ENCODE results near the gene KRTAP5-8. TPM values are rescaled to one million over a fixed set of nuclear protein-coding genes. Genes with fewer than 3 reads are reported as not detected.
"Not testable (repeated sequence)": the region's sequence is repeated elsewhere in the genome, so short reads cannot be mapped to it uniquely, and the experiment has no call there.

The KRTAP5-8 gene
- total and polyA plus RNA-seq, 2 donors (not counting 1 experiment from before 2014, with no cell fraction given), result not detected

DNA sequence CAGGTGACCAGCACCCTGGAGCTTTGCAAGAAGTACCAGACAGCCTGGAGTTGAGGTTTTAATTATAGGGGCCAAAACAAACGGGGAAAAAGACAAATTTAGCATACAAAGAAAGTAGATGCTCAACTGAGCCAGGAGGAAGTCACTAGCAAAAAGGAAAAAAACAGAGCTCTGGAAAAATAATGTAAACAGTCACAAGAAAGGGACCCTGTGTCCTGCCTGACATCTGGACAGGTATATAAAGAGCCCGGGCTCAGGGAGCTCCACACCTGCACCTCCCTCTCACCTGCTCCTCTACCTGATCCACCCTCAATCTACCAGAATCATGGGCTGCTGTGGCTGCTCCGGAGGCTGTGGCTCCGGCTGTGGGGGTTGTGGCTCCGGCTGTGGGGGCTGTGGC is 27.4 kb downstream of the KRTAP5-8 start, which contains the start of gene KRTAP5-10:
Gene KRTAP5-10, plus strand, starts transcription at position 301 of the 400 bp plus-strand sequence. Its CDS starts 25 bp downstream, at position 326.
- Histone ChIP-seq H3K27me3 (ENCODE audit: control insufficient read depth, insufficient read depth, low read length) (no peaks in the 10 kb centered on the region), H3K9ac (ENCODE audit: insufficient read depth, low read length) (no peak within 1 kb of the TSS), H3K27ac (ENCODE audit: insufficient read depth, low read length) (no peak within 1 kb of the TSS), H3K79me2 (ENCODE audit: control insufficient read depth, insufficient read depth, low read length) (no peaks in the 10 kb centered on the region), H3K4me2 (ENCODE audit: extremely low read depth, insufficient read depth, low read length) (no peak within 1 kb of the TSS), H3K9me3 (ENCODE audit: control insufficient read depth, insufficient read depth, low read depth, low read length) (no peaks in the 10 kb centered on the region), H2AFZ (ENCODE audit: low read length) (no peak within 1 kb of the TSS), H3K4me3 (replicated peaks in 1 of 4; ENCODE audit: control extremely low read depth in 1 of 4, insufficient read depth in 1 of 4, low read depth in 3 of 4, low read length in 4 of 4) (no peak within 1 kb of the TSS), H3K36me3 (ENCODE audit: control insufficient read depth, insufficient read depth, low read length) (no peaks in the 10 kb centered on the region), H4K20me1 (ENCODE audit: control insufficient read depth, extremely low read depth, insufficient read depth, low read length) (no peaks in the 10 kb centered on the region), H3K4me1 (ENCODE audit: control insufficient read depth, extremely low read depth, insufficient read depth, low read length) (no peaks in the 10 kb centered on the region)
- no peak for TF ChIP-seq EZH2 (IDR thresholded peaks at IDR 0.05; ENCODE audit: low read length, missing control alignments)
- TF ChIP-seq, protein P1, sequence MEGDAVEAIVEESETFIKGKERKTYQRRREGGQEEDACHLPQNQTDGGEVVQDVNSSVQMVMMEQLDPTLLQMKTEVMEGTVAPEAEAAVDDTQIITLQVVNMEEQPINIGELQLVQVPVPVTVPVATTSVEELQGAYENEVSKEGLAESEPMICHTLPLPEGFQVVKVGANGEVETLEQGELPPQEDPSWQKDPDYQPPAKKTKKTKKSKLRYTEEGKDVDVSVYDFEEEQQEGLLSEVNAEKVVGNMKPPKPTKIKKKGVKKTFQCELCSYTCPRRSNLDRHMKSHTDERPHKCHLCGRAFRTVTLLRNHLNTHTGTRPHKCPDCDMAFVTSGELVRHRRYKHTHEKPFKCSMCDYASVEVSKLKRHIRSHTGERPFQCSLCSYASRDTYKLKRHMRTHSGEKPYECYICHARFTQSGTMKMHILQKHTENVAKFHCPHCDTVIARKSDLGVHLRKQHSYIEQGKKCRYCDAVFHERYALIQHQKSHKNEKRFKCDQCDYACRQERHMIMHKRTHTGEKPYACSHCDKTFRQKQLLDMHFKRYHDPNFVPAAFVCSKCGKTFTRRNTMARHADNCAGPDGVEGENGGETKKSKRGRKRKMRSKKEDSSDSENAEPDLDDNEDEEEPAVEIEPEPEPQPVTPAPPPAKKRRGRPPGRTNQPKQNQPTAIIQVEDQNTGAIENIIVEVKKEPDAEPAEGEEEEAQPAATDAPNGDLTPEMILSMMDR (conservative IDR thresholded peaks at IDR 0.05 in 1 of 2, IDR thresholded peaks at IDR 0.05 in 1 of 2; ENCODE audit: low read depth in 1 of 2, low read length in 2 of 2), result no peak
- no peak for DNase-seq (ENCODE audit: low read depth in 2 of 2)

GRCh38 chr11:71566081-71566620 is 28.3 kb downstream of the KRTAP5-8 start:
- H3K27ac ChIP-seq (ENCODE audit: insufficient read depth, low read length), result no peak overlapping the region
- no peak for DNase-seq (ENCODE audit: low read depth in 2 of 2)
- H3K9ac ChIP-seq (ENCODE audit: insufficient read depth, low read length), result no peak overlapping the region
- H3K4me2 ChIP-seq (ENCODE audit: extremely low read depth, insufficient read depth, low read length), result no peak overlapping the region
- no peak overlapping the region for H2AFZ ChIP-seq (ENCODE audit: low read length)
- no peaks in the 10 kb centered on the region for H3K27me3 ChIP-seq (ENCODE audit: control insufficient read depth, insufficient read depth, low read length)
- TF ChIP-seq, protein P1 (conservative IDR thresholded peaks at IDR 0.05 in 1 of 2, IDR thresholded peaks at IDR 0.05 in 1 of 2; ENCODE audit: low read depth in 1 of 2, low read length in 2 of 2), result no peak
- no peak for TF ChIP-seq EZH2 (IDR thresholded peaks at IDR 0.05; ENCODE audit: low read length, missing control alignments)
- H3K79me2 ChIP-seq (ENCODE audit: control insufficient read depth, insufficient read depth, low read length), result no peaks in the 10 kb centered on the region
- H4K20me1 ChIP-seq (ENCODE audit: control insufficient read depth, extremely low read depth, insufficient read depth, low read length), result no peaks in the 10 kb centered on the region
- no peaks in the 10 kb centered on the region for H3K36me3 ChIP-seq (ENCODE audit: control insufficient read depth, insufficient read depth, low read length)
- no peaks in the 10 kb centered on the region for H3K9me3 ChIP-seq (ENCODE audit: control insufficient read depth, insufficient read depth, low read depth, low read length)
- H3K4me3 ChIP-seq (replicated peaks in 1 of 4; ENCODE audit: control extremely low read depth in 1 of 4, insufficient read depth in 1 of 4, low read depth in 3 of 4, low read length in 4 of 4), result no peak overlapping the region
- H3K4me1 ChIP-seq (ENCODE audit: control insufficient read depth, extremely low read depth, insufficient read depth, low read length), result no peaks in the 10 kb centered on the region

- H3K4me1 ChIP-seq (ENCODE audit: control insufficient read depth, extremely low read depth, insufficient read depth, low read length); H3K36me3 ChIP-seq (ENCODE audit: control insufficient read depth, insufficient read depth, low read length); H4K20me1 ChIP-seq (ENCODE audit: control insufficient read depth, extremely low read depth, insufficient read depth, low read length); DNase-seq (ENCODE audit: low read depth in 2 of 2); H3K4me2 ChIP-seq (ENCODE audit: extremely low read depth, insufficient read depth, low read length); H2AFZ ChIP-seq (ENCODE audit: low read length); H3K4me3 ChIP-seq (replicated peaks in 1 of 4; ENCODE audit: control extremely low read depth in 1 of 4, insufficient read depth in 1 of 4, low read depth in 3 of 4, low read length in 4 of 4); H3K9ac ChIP-seq (ENCODE audit: insufficient read depth, low read length); H3K79me2 ChIP-seq (ENCODE audit: control insufficient read depth, insufficient read depth, low read length); H3K27ac ChIP-seq (ENCODE audit: insufficient read depth, low read length); H3K27me3 ChIP-seq (ENCODE audit: control insufficient read depth, insufficient read depth, low read length); H3K9me3 ChIP-seq (ENCODE audit: control insufficient read depth, insufficient read depth, low read depth, low read length): not testable (repeated sequence)
These were observed 29.1 kb downstream of the KRTAP5-8 start for GRCh38 chr11:71566626-71567599.

DNA sequence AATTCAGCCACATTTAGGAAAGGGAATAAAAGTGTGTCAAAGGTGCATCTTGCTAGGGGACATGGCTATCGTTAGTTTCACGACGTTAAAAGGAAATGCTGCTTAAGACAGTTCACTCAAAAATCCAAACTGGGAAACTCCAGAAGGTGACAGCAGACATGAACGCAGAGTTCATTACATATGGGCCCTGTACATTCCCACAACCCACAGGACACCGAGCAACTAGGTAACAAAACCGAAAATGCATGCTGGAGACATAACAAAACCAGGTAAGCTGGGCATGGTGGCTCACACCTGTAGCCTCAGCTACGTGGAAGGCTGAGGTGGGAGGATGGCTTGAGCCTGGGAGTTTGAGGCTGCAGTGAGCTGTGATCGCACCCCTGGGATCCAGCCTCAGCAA is 29.8 kb downstream of the KRTAP5-8 start:
- not testable (repeated sequence) for H3K4me1 ChIP-seq (ENCODE audit: control insufficient read depth, extremely low read depth, insufficient read depth, low read length); H3K27ac ChIP-seq (ENCODE audit: insufficient read depth, low read length); DNase-seq (ENCODE audit: low read depth in 2 of 2); H2AFZ ChIP-seq (ENCODE audit: low read length); H3K9me3 ChIP-seq (ENCODE audit: control insufficient read depth, insufficient read depth, low read depth, low read length); H3K79me2 ChIP-seq (ENCODE audit: control insufficient read depth, insufficient read depth, low read length); H3K4me2 ChIP-seq (ENCODE audit: extremely low read depth, insufficient read depth, low read length); H3K27me3 ChIP-seq (ENCODE audit: control insufficient read depth, insufficient read depth, low read length); H3K9ac ChIP-seq (ENCODE audit: insufficient read depth, low read length); H4K20me1 ChIP-seq (ENCODE audit: control insufficient read depth, extremely low read depth, insufficient read depth, low read length); H3K4me3 ChIP-seq (replicated peaks in 1 of 4; ENCODE audit: control extremely low read depth in 1 of 4, insufficient read depth in 1 of 4, low read depth in 3 of 4, low read length in 4 of 4); H3K36me3 ChIP-seq (ENCODE audit: control insufficient read depth, insufficient read depth, low read length)

All from fibroblast of lung (primary cell).